GM12875 (cell line): Measurements from ENCODE around the gene SERPINH1.

Source experiments
- H3K4me3 ChIP-seq: one replicate; pipeline ENCODE4 v1.5.1; 2011; ENCODE audit warnings: low read depth, low read length, control low read depth
- TF ChIP-seq, protein P1 (sequence below): IDR thresholded peaks from 2 replicates; pipeline ENCODE4 v1.5.1; 2011; ENCODE audit warnings: low read depth, mild to moderate bottlenecking, control low read depth, inconsistent platforms, low read length, moderate library complexity, borderline replicate concordance; ENCODE audit not compliant: insufficient read depth

SERPINH1 gene

DNA sequence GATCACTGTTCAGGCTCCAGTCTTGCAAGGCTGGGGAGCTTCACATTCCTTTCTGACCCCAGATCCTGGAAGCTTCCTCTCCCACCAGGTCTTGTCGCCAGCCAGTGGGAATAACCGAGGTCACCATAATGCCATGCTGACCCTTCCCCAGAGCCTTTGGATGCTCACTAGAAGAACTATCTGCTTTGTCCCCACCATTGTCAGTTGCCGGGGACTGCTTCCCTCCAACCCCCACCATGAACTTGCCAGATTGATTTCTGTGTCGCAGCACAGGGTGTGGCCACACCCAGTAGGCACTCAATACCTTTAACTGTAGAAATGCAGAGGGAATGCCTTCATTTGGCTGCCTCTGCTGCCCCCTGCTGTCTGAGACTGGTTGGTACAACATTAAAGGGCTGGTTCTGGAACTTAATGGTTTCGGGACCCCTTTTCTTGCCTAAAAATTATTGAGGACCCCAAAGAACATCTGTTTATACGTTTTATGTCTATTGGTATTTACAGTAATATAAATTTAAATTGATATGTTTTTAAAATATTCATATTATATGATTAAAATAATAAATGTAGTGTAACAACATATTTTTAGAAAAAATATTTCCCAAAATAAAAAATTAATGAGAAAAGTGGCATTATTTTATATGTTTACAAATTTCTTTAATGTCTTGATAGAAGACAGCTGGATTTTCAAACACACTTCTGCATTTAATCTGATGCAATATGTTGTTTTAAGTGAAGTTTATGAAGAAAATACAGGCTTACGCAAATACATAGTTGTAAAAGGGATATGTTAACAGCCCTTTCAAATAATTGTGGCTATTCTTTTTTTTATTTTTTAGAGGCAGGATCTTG is 29.6 kb upstream of the SERPINH1 start:
- no peak overlapping the region for H3K4me3 ChIP-seq
- TF ChIP-seq, protein P1, sequence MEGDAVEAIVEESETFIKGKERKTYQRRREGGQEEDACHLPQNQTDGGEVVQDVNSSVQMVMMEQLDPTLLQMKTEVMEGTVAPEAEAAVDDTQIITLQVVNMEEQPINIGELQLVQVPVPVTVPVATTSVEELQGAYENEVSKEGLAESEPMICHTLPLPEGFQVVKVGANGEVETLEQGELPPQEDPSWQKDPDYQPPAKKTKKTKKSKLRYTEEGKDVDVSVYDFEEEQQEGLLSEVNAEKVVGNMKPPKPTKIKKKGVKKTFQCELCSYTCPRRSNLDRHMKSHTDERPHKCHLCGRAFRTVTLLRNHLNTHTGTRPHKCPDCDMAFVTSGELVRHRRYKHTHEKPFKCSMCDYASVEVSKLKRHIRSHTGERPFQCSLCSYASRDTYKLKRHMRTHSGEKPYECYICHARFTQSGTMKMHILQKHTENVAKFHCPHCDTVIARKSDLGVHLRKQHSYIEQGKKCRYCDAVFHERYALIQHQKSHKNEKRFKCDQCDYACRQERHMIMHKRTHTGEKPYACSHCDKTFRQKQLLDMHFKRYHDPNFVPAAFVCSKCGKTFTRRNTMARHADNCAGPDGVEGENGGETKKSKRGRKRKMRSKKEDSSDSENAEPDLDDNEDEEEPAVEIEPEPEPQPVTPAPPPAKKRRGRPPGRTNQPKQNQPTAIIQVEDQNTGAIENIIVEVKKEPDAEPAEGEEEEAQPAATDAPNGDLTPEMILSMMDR: peak; percentile 74

DNA sequence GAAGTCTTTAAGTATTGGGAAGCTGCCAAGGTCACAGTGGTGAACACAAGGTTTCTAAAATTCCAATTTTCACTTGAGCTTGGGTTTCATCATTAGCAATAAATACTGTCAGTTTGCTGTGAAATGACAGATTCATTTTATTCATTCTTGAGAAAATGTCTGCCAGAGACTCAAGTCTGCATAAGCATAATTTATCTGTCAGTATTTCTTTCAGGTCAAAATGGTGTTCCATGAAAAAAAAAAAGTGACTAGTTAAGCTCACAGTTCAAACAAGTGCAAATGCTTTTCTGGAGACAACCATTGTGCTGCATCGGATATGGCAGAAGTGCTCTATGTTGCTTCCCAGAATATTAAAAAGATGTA is 28.2 kb upstream of the SERPINH1 start:
- H3K4me3 ChIP-seq: no peak overlapping the region
- TF ChIP-seq, protein P1: no peak

DNA sequence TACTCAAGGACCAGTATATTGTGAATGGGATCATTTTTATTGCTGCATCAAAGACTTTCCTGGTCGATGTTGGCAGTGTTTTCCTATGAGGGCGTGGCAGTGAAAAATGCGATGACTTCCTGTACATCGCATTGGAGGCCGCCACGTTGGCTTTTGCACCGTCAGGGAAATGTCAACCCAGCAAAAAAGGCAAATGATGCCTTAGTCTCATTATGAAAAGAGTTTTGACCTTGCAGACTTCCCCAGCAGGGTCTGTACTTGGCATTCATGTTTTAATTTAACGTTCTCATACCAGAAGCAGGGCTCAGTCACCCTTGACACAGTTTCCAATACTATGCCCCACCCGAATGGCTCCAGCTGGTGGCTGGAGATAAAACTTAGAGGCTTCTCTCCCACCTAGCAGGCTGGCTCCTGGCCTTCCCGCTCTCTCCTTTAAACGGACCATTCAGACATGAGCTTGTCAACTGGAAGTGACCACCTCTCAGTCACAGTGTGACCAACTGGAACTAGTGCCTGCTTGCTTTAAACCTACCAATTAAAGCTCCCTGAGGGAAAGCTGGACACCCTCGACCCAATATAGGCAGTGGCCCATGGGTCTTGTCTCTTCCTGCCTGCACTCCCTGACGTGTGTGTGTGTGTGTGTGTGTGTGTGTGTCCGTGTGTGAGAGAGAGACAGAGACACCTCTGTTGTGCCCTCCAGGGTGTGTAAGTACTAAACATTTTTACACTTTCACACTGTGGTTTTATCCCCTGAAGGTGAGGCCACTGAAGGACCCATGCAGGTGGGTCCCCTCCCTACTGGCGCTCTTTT is 27.6 kb upstream of the SERPINH1 start:
- no peak overlapping the region for H3K4me3 ChIP-seq
- TF ChIP-seq, protein P1: no peak

DNA sequence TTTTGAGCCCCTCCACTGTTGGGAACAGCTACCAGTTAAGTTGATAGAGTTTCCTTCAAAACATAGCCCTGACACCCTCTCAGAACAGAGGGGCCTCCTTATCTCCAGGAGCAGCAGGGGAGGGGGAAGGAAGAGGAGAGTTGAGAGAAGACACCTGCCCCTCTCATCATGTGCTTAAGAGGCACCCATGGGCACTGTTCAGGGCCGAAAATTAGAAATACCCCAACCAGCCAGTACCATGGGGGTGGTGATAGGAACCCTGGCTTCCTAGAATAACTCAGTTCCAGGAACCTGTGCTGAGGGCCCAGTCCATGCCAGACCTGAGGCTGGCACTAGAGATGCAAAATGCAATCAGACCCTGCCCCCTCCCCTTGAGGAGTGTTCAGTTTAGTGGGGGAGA is 27.0 kb upstream of the SERPINH1 start:
- H3K4me3 ChIP-seq: no peak overlapping the region
- TF ChIP-seq, protein P1: no peak

DNA sequence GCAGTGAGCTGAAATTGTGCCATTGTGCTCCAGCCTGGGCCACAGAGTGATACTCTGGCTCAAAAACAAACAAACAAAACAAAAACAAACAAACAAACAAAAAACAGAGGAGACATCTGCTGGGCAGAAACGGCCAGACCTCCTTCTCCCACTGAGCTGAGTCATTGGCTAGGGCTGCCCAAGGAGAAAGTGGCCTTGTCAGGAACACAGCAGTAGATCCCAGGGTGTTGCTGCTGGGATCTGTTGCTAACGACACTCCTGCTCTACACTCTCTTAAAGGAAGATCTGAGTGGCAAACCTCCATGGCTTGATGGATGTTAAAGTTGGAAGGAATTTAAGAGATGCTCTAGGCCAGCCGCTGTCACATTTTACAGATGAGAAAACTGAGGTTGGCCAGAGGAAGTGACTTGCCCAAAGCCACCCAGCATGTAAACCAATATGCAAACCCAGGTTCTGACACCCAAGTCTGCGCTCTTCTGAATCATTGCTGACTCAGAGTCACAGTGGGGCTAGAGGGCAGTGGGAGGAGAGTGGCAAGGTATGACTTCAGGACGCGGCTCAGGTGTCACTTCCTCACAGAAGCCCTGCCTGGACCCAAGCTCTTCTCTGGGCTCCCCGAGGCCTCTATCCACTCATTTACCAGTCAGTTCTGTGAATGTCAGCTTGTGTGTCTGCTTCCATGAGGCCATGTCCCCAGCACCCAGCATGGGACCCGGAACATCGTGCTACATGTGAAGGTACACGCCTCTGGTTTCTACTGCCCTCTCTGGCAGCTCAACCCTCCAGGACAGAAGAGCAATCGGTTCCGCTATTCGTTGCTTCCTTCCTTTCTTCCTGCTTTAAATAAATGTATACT is 25.0 kb upstream of the SERPINH1 start:
- H3K4me3 ChIP-seq: peak overlapping the region; percentile 12

DNA sequence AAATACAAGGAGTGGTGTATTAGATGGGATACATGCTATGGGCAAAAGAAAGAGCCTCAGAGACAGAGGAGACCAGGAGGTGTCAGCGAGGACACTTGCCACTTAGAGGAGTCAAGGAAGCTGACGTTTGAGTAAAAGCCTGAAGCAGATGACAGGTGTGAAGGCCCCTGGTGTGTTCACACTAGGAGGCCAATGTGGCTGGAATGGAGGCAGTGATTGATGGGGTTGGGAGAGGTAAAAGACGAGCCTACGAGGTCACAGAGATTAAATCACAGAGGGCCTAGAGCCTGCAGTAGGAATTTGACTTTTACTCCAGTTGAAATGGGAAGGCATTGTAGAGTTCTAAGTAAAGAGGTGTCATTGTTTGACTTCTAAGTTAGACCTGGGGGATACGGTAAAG is 24.3 kb upstream of the SERPINH1 start:
- TF ChIP-seq, protein P1: no peak
- no peak overlapping the region for H3K4me3 ChIP-seq

More for the DNA sequence above, 25.0 kb upstream of the SERPINH1 start:
- TF ChIP-seq, protein P1: 0 out of 2 replicates have a peak, but pooled peaks have one; percentile 20
